Measurements from ENCODE around the gene MFAP3.

The MFAP3 gene

GRCh38 chr5:154092356-154093141, 53.8 kb downstream of the MFAP3 start:
- DNase-seq (ENCODE audit: low spot score): no peak

DNA sequence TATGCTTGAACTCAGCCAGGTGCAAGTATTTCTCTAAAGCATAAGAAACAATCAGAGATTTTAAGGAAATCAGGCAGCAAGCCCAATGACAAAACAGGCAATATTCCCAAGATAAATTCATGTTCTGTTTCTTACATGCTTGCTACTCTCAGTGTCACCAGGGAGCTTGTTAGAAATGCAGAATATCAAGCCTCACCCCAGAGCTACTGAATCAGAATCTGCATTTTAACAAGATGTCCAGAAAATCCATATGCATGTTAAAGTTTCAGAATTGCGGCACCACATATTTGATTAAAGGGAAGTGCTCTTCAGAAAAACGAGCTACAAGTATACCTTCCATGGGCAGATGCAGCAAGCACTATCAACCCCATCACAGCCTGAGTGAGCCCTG, 54.4 kb downstream of the MFAP3 start:
- no peak for DNase-seq (ENCODE audit: low spot score)

GRCh38 chr5:154095904-154096303, 57.1 kb downstream of the MFAP3 start:
- no peak for DNase-seq (ENCODE audit: low spot score)

GRCh38 chr5:154097031-154097430, 58.3 kb downstream of the MFAP3 start:
- no peak for DNase-seq (ENCODE audit: low spot score)

DNA sequence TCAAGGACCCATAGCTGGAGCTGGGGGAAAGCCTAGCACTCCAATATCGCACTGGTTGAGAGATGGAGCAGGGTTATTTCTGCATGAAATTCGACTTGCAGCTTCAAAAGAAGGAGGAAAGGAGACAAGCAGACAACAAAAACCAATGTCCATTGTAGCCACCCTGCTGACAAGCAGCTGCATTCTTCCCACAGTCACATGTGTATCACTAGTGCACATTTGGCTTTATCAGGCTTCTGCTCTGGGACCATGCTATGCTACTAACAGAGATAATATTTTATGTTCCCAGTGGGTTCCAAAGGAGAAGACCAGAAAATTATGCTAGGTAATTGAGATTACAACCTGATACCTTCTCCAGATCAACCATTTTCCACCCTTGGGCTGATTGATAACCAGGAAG, 59.7 kb downstream of the MFAP3 start:
- no peak for DNase-seq (ENCODE audit: low spot score)

DNA sequence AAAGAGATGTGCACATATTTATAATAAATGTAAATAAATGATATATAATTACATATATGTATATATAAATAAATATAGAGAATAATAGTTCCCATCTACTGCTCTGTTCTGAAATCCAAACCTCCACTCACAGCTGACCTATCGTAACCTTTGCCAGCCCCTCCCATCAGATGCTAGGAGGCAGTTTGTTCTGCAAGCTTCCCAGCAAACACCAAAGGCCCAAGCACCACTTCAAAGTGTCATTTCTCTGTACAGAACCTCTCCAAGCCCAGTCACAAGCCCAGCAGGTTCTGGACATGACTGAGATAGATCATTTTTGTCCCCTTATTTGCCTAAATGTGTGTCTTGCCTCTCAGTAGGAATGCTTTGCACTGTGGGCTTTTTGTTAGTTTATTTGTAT, 62.4 kb downstream of the MFAP3 start:
- no peak for DNase-seq (ENCODE audit: low spot score)

- DNase-seq (ENCODE audit: low spot score): no peak
Measured at GRCh38 chr5:154103233-154103632, 64.5 kb downstream of the MFAP3 start.
